ENCODE data around the gene AVEN.

DNA sequence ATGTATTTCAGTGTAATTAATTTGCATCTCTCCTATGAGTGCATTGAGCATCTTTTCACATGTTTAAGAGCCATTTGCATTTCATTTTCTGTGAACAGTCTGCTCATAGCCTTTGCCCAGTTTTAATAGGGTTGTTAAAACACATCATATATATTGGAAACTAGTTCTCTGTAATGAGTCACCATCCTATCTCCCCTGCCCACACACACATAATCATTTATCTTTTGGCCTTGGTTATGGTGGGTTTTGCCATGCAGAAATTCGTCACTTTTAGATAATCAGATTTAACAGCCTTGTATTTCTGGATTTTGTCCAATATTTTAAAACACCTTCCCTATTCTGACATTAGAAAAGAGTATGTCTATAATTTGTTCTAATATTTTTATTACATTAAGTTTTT is 82.6 kb downstream of the AVEN start:
- TF ChIP-seq EZH2phosphoT487 (IDR thresholded peaks at IDR 0.05; ENCODE audit: borderline replicate concordance, low read depth, low read length), result no peak
- TF ChIP-seq, protein P1, sequence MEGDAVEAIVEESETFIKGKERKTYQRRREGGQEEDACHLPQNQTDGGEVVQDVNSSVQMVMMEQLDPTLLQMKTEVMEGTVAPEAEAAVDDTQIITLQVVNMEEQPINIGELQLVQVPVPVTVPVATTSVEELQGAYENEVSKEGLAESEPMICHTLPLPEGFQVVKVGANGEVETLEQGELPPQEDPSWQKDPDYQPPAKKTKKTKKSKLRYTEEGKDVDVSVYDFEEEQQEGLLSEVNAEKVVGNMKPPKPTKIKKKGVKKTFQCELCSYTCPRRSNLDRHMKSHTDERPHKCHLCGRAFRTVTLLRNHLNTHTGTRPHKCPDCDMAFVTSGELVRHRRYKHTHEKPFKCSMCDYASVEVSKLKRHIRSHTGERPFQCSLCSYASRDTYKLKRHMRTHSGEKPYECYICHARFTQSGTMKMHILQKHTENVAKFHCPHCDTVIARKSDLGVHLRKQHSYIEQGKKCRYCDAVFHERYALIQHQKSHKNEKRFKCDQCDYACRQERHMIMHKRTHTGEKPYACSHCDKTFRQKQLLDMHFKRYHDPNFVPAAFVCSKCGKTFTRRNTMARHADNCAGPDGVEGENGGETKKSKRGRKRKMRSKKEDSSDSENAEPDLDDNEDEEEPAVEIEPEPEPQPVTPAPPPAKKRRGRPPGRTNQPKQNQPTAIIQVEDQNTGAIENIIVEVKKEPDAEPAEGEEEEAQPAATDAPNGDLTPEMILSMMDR (conservative IDR thresholded peaks at IDR 0.05; ENCODE audit: low read length), result no peak
